Neural crest cell (in vitro differentiated cells): ENCODE measurements around the gene CEP68. TPM values are rescaled to one million over a fixed set of nuclear protein-coding genes. Genes with fewer than 3 reads are reported as not detected.

Experiments used
- DNase-seq: peaks from one replicate; pipeline ENCODE4 v3.0.0; 2021; ENCODE audit warnings: low read depth, mixed read lengths, low spot score
- H3K27ac Mint-ChIP-seq: one replicate; pipeline ENCODE4 v1.8.0; 2021; ENCODE audit warnings: mild to moderate bottlenecking, mixed read lengths; ENCODE audit not compliant: unreplicated experiment
- H3K27me3 Mint-ChIP-seq: 2 replicates; pipeline ENCODE4 v1.8.0; 2021; ENCODE audit warnings: low read depth, mild to moderate bottlenecking, mixed read lengths
- H3K36me3 Mint-ChIP-seq: 2 replicates; pipeline ENCODE4 v1.8.0; 2021; ENCODE audit warnings: low read depth, mild to moderate bottlenecking, mixed read lengths
- H3K4me1 Mint-ChIP-seq: 2 replicates; pipeline ENCODE4 v1.8.0; 2021; ENCODE audit warnings: mixed read lengths
- H3K4me3 Mint-ChIP-seq: one replicate; pipeline ENCODE4 v1.8.0; 2021; ENCODE audit warnings: mild to moderate bottlenecking, mixed read lengths
- H3K9me3 Mint-ChIP-seq: 2 replicates; pipeline ENCODE4 v1.8.0; 2021; ENCODE audit warnings: mixed read lengths
- CTCF ChIP-seq: fragments of 200-600 bp; sonication (generic); conservative IDR thresholded peaks from 2 replicates; pipeline ENCODE4 v1.5.0; 2021; ENCODE audit warnings: antibody characterized with exemption, mild to moderate bottlenecking
- total RNA-seq: library from RNA; stranded (reverse); gene quantifications from 2 replicates; pipeline ENCODE4 v1.2.1, GENCODE V29; 2021

The CEP68 gene
- total RNA-seq, 1 donor from 2014 or later, result 25.0 TPM

GRCh38 chr2:65075605-65076344 is 19.6 kb downstream of the CEP68 start:
- Mint-ChIP-seq H3K9me3 (no peaks in the 10 kb centered on the region), H3K36me3 (peaks cover 9% of the 10 kb centered on the region), H3K27me3 (no peaks in the 10 kb centered on the region), H3K4me1 (no peaks in the 10 kb centered on the region), H3K4me3 (no peak overlapping the region), H3K27ac (no peak overlapping the region)
- DNase-seq, result no peak
- no peak for TF ChIP-seq CTCF

- H3K36me3 Mint-ChIP-seq, result peaks cover 9% of the 10 kb centered on the region
- no peak for TF ChIP-seq CTCF
- H3K27ac Mint-ChIP-seq, result no peak overlapping the region
- no peak for DNase-seq
- H3K4me3 Mint-ChIP-seq, result no peak overlapping the region
- no peaks in the 10 kb centered on the region for H3K27me3 Mint-ChIP-seq
- no peaks in the 10 kb centered on the region for H3K9me3 Mint-ChIP-seq
- no peaks in the 10 kb centered on the region for H3K4me1 Mint-ChIP-seq
Measured at GRCh38 chr2:65076345-65076710, 20.1 kb downstream of the CEP68 start.

GRCh38 chr2:65077898-65078297 is 21.7 kb downstream of the CEP68 start:
- no peak overlapping the region for H3K27ac Mint-ChIP-seq
- no peak overlapping the region for H3K4me3 Mint-ChIP-seq
- H3K27me3 Mint-ChIP-seq, result no peaks in the 10 kb centered on the region
- H3K9me3 Mint-ChIP-seq, result no peaks in the 10 kb centered on the region
- TF ChIP-seq CTCF, result no peak
- peaks cover 14% of the 10 kb centered on the region for H3K36me3 Mint-ChIP-seq
- no peaks in the 10 kb centered on the region for H3K4me1 Mint-ChIP-seq
- no peak for DNase-seq

- Mint-ChIP-seq H3K9me3 (no peaks in the 10 kb centered on the region), H3K4me3 (no peak overlapping the region), H3K27me3 (no peaks in the 10 kb centered on the region), H3K27ac (no peak overlapping the region), H3K36me3 (peaks cover 15% of the 10 kb centered on the region), H3K4me1 (no peaks in the 10 kb centered on the region)
- no peak for TF ChIP-seq CTCF
- no peak for DNase-seq
Measured at GRCh38 chr2:65079017-65079416, 22.8 kb downstream of the CEP68 start.

- no peaks in the 10 kb centered on the region for H3K4me1 Mint-ChIP-seq
- H3K9me3 Mint-ChIP-seq, result no peaks in the 10 kb centered on the region
- DNase-seq, result no peak
- H3K36me3 Mint-ChIP-seq, result peaks cover 21% of the 10 kb centered on the region
- H3K27ac Mint-ChIP-seq, result peak overlapping the region; percentile 62
- H3K27me3 Mint-ChIP-seq, result no peaks in the 10 kb centered on the region
- H3K4me3 Mint-ChIP-seq, result no peak overlapping the region
- no peak for TF ChIP-seq CTCF
Measured at GRCh38 chr2:65081232-65081685, 25.0 kb downstream of the CEP68 start.
